IPS-NIHi11 (cell line): ENCODE data around the gene LSM3.
"Not testable (repeated sequence)": the region's sequence is repeated elsewhere in the genome, so short reads cannot be mapped to it uniquely, and the experiment has no call there.

Experiments
- DNase-seq: peaks from one replicate; pipeline ENCODE4 v3.0.0; 2012; ENCODE audit warnings: mixed read lengths, low spot score

The LSM3 gene

DNA sequence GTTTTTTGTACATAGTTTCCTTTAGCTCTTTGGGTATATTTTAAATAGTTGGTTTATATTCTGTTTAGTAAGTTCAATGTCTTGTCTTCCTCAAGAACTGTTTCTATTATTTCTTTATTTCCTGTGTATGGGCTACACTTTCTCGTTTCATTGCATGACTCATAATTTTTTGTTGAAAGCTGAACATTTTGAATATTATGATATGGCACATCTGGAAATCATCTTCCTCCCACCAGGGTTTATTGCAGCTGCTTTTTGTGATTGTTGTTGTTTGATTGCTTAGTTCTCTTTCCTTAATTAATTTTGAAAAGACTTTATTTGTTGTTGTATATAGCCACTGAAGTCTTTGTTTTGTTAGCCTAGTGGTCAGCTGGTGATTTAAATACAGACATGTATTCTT, 43.8 kb downstream of the LSM3 start:
- no peak for DNase-seq

DNA sequence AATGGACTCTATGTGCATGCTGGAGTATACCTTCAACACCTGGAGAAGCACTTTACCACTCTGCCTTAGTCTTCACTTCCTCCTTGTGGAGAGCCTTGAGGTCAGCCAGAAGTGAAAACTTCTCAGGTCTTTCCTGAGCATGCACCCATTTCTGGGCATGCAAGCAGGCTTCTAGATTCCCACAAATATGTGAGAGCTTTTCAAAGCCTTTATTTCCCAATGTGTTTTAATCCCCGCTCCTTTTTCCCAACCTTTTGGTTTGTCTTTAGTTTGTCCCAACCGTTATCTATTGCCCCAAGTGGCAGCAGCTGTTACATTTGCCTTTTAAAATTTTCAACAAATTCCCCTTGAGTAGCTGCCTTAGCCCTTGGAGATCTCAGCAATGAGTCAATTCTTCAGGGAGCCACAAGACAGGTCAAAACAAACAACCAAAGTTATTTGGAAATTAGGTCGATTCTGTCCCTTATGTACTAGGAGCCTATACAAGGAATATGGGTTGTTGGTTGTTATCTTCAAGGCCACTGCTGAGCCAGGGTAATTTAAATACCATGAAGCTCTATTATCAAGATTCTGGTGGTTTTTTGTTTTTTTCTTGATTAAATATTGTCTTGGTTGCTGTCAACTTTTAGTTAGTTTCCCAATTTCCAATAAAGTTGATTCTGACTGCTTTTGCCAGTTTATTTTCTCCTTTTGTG, 44.4 kb downstream of the LSM3 start:
- no peak for DNase-seq

DNA sequence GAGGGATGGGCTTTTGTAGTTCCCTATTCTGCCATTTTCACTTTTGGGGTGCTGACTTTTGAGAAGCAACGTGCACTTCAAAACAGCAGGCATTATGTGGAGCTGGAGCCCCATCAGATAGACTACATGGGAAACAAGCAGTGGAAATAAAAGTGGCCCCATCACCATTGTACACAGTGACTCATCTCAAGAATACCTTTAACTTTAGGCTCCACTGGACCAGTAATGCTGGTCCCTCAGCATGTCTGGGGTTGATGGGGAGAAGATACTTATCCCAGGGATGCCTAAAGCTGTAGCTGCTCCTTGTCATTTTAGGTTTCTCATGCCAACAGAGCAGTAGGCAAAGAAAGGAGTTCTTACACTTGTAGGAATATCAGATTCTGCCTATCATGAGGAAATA, 45.0 kb downstream of the LSM3 start:
- no peak for DNase-seq

DNA sequence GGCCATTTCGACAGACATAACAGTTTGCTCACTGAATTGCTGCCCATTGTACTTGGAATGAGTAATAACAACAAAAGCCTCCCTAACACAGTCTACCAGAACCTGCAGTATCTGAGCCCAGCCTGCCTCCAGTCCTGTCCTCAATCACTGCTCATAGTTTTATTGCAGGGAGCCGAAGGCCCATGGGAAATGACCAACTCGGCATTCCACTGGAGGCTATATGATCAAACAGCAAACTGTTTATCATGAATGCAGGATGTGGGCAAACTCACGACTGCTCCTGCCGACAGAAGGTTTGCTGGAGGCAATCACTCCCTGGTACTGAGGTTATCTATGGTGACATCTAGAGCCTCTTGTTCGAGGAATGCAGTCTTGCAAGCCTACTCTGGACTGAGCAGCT, 46.3 kb downstream of the LSM3 start:
- no peak for DNase-seq

DNA sequence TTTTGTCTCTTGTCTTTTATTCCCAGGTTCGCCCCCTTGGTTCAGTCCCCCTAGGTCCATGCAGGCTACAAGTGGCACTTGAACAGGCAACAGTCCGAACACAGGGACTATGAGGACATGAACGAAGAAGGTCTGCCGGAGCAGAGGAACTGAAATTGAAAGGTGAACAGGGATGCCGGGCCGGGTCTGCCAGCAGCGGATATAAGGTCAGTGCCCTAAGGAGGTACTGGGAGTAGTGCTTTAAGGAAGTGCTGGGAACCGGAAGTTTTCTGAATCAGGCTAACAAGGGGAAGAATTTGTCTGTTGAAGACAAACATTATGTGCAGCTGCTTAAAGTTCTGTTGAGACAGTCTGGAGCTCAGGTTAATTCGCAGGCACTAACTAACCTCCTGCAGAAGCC, 46.8 kb downstream of the LSM3 start:
- no peak for DNase-seq

DNA sequence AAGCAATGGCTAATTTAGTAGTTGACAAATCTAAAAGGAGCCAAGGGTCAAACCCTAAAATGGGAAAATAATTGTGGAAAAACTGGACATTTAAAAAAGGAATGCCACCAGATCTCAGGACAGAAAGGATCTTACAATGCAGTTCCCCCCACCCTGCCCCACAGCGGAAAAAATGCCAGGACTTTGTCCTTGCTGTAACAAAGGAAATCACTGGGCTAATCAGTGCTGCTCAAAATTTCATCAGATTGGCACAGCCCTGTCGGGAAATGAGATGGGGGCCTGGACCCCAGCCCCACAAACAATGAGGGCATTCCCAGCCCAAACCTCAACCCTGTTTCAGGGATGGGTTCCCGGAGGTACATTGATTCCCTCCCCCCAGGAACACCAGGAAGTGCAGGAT, 47.7 kb downstream of the LSM3 start:
- not testable (repeated sequence) for DNase-seq

DNA sequence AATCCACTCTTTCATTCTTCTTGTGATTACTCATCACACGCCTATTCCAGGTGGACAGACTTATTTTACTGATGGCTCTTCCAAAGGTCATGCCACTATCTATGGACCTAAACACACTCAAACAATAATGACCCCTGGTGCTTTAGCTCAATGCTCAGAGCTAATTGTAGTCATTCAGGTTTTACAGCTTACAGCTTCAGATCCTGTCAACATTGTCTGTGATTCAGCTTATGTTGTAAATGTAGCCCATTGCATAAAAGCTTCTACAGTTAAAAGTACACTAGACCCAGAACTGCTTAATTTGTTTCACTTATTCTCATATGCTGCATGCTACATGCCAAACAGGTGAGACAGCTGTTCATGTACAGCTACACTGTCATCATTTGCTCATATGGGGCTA, 49.2 kb downstream of the LSM3 start:
- no peak for DNase-seq

DNA sequence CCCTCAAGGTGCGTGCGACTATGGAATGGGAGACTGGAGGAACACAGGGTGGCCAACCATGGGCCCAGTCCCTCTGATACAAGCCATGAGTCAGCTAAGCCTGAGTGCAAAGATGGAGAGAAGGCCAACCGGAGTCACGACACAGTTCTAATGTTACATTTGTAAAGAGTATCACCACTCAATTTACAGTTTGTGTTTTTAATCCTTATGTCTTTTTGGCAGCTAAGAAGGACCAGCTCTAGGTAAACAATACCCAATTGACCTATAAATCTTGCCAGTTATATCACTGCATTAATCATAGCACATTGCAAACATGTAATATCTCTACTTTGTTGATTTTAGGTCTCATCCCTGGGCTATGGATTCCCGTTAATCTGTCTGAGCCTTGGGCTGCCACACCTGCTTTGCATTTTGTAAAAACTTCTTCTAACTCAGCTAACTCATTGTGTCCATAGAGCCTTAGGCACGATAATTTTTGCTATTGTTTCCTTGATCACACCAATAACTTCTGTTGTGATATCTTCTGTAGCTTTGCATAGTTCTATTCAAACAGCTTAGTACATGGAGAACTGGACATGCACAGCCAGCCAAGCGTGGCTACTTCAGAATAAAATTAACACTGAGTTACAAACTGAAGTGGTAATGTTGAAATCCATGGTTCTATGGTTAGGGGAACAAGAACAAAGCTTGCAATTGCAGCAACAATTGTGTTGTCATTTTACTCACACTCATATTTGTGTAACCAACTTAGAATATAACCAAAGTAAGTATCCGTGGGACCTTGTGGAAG, 50.3 kb downstream of the LSM3 start:
- DNase-seq: no peak

DNA sequence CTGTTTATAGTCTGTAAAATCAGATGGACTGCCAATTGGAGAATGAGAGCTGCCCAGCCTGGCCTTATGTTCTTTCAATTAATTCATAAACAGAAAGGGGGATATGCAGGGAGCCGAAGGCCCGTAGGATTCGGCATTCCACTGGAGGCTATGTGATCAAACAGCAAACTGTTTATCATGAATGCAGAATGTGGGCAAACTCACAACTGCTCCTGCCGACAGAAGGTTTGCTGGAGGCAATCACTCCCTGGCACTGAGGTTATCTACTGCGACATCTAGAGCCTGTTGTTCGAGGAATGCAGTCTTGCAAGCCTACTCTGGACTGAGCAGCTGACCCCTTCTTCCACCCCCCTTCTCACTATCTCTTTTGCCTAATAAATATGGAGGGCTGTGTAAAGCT, 51.1 kb downstream of the LSM3 start:
- DNase-seq: not testable (repeated sequence)

DNA sequence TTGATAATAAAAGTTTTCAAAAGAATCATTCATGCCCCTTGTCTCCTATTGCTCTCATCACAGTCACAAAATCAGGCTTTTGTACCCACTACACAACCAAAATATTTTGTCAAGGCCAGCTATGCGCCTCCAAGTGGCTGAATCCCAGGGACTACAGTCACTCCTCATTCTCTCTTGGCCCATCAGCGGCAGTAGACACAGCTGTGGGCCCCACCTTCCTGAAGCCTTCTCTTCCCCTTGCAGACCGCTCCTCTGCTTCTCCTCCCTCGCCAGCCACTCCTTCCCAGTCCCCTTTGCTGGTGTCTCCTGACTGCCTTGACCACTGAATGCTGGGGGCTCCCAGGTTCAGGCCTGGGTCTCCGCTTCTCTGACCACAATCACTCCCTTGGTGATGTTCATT, 52.1 kb downstream of the LSM3 start:
- DNase-seq: no peak

DNA sequence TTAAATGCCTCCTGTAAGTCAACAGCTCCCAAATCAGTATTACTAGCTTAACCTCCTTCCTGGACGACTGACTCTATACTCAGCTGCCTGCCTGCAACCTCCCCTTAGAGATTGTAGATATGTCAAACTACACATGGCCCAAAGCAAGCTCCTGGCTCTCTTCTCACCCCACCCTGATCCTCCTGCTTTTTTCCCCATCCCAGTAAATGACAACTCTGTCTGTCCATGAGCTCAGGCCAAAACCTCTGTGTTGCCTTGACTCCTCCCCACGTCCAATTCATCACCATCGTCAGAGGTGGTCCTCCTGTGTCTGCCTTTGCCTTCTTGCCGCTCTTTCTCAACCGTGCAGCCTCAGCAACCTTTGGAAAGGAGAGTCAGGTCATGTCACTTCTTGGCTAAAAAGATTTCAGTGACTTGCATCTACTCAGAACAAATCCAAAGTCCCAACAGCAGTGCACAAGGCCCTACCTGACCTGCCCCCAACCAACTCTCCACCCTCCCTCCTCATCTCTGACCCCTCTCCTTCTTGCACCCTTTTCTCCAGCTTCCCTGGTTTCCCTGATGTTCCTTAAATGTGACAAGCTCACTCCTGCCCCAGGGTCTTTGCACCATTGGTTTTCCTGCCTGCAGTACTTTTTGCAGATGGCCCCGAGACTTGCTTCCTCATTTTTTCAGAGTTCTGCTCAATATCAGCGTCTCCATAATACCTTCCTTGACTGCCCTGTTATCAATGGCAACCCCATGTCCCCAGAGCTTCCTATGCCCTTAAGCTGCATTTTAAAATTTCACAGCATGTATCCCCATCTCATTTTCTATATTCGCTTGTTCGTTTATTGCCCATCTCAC, 52.8 kb downstream of the LSM3 start:
- DNase-seq: no peak

DNA sequence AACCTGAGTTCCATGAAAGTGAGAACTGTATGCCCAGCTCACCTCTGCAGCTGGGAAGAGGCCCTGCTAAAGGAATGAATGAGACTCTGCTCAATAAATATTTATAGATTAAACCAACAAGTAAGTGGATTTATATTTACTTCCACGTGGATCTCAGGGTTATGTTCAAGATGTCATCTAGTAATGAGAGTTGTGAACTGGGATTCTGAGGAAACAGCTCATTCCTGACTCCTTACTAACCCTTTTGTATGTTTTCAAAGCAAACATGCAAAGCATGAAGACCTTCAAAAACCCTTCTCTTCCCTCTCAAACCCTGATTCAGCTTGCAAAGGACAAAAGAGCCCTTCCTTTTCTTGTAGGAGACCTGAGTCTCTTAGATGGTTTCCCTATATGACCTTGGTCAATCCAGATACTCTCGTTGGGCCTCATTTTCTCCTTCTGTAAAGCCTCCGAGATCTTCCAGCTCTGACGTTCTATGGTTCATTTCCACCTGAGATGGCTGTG, 53.4 kb downstream of the LSM3 start:
- DNase-seq: no peak

DNA sequence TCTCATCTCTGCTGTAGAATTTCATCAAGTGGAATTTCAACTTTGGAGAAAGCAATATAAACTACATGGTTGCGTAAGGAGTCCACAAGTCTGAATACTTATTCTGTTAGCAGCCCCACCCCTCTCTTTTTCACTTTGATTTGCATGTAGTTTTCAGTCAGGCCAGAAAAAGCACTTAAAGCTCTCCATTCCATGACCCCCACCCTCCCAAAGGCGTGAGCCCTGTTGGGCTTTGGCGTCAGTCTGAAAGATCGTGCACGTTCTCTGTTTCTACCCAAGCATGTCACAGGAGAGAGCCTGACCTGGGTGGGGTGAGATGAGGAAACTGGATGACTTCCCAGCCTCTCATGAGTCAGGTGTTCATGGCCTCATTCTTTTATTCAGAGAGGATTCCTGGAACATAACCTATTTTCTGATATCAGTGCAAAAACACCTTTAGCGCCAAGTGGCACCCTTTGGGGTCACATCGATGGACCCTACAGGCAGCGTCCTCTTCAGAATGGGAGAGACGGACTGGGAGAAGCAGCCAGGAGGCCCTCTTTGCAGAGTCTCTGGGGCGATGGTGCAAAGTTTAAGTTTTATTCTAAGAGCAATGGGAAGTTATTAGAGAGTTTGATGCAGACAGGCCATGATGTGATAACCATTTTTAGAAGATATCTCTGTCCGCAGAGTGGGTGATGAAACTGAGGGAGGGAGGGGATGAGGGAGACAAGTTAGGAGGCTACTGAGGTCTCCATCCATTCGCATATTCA, 55.8 kb downstream of the LSM3 start:
- DNase-seq: no peak

DNA sequence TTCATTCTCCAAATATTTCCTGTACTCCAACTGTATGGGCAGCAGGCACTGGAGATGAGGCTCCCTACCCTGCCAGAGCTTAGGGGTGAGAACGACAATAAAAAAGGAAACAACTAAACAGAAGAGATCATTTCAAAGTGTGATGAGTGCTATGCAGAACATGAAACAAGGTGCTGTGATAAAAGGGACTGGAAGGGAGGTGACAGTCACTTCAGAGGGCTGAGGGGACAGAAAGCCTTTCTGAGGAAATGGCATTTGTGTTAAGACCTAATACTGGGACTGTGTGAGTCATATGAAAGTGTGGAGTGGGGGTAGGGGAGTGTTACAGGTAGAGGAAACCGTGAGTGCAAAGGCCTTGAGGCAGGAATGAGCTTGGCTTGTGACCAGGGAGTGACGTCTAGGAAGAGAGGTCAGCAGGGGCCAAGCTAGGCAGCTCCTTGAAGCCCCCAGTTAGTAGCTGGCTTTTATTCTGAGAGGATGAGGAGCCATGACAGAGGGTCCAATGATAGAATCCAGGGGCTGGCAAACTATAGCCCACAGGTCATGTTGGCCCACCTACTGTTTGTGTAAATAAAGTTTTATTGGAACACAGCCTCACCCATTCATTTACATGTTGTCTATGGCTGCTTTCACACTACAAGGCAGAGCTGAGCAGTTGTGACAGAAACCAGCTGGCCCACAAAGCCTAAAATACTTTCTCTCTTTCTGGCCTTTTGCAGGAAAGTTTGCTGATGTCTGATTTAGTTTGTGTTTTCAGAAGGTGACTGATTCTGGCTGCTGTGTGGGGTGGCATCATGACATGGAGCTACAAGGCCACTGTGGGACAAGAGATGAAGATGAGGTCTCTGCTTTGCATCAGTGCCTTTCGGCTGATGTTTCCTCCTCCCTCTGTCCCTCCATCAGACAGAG, 56.6 kb downstream of the LSM3 start:
- DNase-seq: no peak

DNA sequence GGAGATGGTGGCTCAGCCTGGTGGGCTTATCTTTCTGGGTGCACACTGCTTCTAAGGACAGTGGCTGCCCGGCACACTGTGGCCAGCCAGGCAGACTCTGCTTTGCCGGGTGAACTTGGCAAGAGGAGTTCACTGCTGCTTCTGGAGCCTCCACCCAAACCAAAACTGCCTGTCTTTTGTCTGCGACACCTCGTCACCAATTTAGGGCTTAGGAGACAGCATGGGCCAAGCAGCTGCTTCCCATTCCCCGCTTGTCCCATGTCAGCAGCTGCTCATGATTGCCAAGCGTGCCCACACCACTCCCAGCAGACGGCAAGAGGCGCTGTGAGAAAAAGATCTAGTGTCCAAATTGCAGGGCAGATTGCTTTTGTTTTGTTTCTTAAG, 57.3 kb downstream of the LSM3 start:
- DNase-seq: no peak

DNA sequence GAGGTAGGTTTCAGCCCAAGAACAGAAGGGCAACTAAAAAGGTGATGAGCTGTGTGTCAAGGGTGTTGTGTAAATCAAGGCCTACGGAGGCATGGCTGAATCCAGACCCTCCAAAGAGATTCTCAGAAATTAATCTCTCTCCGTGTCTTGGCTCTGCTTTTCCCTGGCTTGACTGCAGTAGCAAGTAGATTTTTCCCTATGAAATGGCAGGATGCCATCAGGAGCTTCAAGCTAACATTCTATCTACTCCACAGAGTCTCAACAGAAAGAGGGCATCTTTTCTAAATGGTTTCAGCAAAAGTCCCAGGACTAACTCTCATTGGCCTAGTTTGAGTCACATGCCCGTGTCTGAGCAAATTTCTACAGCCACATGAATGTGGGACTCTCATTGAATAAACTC, 58.3 kb downstream of the LSM3 start:
- no peak for DNase-seq

DNA sequence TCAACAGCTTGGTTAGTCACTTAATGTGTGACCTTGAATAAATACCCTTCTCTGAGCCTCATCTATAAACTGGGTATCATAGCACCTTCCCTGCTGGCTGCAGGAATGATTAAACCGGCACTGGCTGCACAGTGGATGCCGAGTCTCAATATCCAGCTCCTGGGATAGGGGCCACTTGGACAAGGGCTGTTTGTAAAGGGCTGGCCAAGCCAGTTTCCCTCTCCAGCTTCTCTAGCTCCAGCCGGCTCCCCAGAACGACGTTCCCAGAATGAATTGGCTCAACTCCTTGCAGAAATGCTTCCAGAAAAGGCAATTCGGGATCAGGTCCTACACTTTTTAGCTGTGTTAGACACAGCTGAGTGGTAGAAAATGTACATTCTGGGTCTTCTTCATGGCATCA, 58.8 kb downstream of the LSM3 start:
- no peak for DNase-seq

DNA sequence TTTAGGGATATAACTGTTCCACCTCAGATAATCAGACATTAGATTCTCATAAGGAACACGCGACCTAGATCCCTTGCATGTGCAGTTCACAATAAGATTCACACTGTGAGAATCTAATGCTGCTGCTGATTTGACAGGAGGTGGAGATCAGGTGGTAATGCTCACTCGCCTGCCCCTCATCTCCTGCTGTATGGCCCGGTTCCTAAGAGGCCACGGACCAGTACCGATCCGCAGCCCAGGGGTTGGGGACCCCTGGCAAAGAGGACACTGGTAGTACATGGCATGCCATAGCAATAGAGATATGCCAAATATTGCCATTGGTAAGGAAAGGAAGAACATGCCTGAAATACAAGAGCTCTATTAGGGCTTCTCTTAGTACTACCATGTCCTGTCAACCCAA, 59.7 kb downstream of the LSM3 start:
- no peak for DNase-seq

DNA sequence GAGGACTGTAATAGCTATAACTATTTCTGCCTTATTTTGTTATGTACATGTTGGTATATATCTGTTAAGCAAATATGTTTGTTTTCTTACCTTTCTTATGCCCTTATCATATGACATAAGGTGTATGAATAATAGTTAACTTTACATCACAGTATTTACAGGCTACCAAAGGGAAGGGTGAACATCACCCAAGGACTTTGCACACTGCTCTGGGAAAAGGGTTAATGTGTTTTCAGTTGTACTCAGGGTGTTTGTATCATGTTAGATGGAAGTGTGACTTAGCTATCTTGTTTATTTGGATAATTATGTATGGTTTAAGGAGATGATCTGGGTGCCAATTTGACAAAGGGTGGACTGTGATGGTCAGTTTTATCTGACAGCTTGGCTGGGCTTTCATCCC, 60.3 kb downstream of the LSM3 start:
- DNase-seq: no peak

DNA sequence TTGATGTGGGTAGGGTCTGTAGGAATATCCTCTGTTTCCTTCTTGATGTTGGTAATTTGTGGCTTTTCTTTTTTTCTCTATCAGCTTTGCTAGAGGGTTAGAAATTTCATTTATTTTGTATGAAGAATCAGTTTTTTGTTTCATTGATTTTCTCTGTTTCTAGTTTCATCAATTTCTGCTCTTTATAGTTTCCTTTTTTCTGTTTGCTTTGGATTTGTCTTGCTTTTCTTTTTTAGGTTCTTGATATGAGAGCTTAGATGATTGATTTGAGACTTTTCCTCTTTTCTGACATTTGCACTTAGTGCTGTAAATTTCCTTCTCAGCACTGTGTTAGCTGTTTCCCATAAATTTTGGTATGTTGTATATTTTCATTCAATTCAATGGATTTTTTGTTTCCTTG, 61.3 kb downstream of the LSM3 start:
- no peak for DNase-seq

DNA sequence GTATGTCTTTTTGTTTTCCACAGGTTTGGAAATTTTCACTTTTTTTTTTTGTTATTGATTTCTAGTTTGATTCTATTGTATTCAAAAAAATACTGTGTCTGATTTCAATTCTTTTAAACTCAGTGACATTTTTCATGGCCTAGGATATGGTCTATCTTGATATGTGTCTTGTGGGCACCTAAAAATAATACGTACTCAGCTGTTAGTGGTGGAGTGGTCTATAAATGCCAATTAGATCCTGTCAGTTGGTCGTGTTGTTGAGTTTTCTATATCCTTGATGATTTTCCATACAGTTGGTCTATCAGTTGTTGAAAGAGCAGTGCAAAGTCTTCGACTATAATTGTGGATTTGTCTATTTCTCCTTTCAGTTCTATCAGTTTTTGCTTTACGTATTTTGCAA, 61.7 kb downstream of the LSM3 start:
- no peak for DNase-seq
